Endothelial cell of umbilical vein (primary cell): Measurements from ENCODE around the gene USP6NL. TPM values are rescaled to one million over a fixed set of nuclear protein-coding genes. Genes with fewer than 3 reads are reported as not detected.

Experiments used
- BruUV-seq: library from RNA; stranded (reverse); fragments of 400-500 nt; replicated peaks from 2 replicates; lab custom pipeline; 2021; lab: Mats Ljungman, UMichigan
- CTCF ChIA-PET: fragments of 300-600, 350-600 bp; sonication (Branson Sonifier 250); formaldehyde crosslinking; loops from one replicate; lab custom pipeline; 2021; ENCODE audit warnings: antibody characterized with exemption, inconsistent platforms; lab: Charles Lee
- POLR2A ChIA-PET: fragments of 300-600, 350-600 bp; sonication (Branson Sonifier 250); formaldehyde crosslinking; loops from one replicate; lab custom pipeline; 2021; ENCODE audit warnings: antibody characterized with exemption, inconsistent platforms; lab: Charles Lee
- DNase-seq: peaks from one replicate; pipeline ENCODE4 v3.0.0-alpha.2; 2011; ENCODE audit warnings: low read depth, low spot score
- FAIRE-seq: peaks from 2 replicates; lab custom pipeline; 2011; peaks lifted over from hg19 to GRCh38; lab: Jason Lieb, UNC
- H2AFZ ChIP-seq: 2 replicates; pipeline ENCODE4 v1.6.0; 2012; ENCODE audit warnings: low read depth, low read length, control low read depth, inconsistent platforms
- H3K27ac ChIP-seq: 2 replicates; pipeline ENCODE4 v1.5.1; 2011; ENCODE audit warnings: low read depth, mild to moderate bottlenecking, control low read depth, low read length, moderate library complexity; ENCODE audit not compliant: insufficient read depth
- H3K27me3 ChIP-seq, 2 experiments: 2 replicates each; pipeline versions ENCODE4 v1.6.0 to v1.6.1; 2011; ENCODE audit warnings: low read length in 2 of 2, mixed read lengths in 1 of 2; ENCODE audit not compliant: control insufficient read depth in 2 of 2, insufficient read depth in 2 of 2
- H3K36me3 ChIP-seq, 2 experiments: 2 replicates in 1 of 2; 3 replicates in 1 of 2; pipeline ENCODE4 v1.5.1; 2011; ENCODE audit warnings: low read length in 2 of 2, mild to moderate bottlenecking in 1 of 2, moderate library complexity in 1 of 2; ENCODE audit not compliant: control insufficient read depth in 2 of 2, insufficient read depth in 2 of 2; ENCODE audit errors: extremely low read depth in 1 of 2
- H3K4me1 ChIP-seq: 3 replicates; pipeline ENCODE4 v1.5.1; 2011; ENCODE audit warnings: mild to moderate bottlenecking, low read length; ENCODE audit not compliant: control insufficient read depth, insufficient read depth; ENCODE audit errors: extremely low read depth
- H3K4me2 ChIP-seq: 2 replicates; pipeline ENCODE4 v1.6.1; 2011; ENCODE audit warnings: low read length, control low read depth, mixed read lengths; ENCODE audit not compliant: insufficient read depth
- H3K4me3 ChIP-seq, 3 experiments: fragments of 200-600 bp in 1 of 3; sonication (generic), shearing (Covaris generic) in 1 of 3; replicated peaks in 1 of 3; 2 replicates each; pipeline ENCODE4 v1.5.1; 2011 to 2016; ENCODE audit warnings: control low read depth in 3 of 3, low read length in 3 of 3, mild to moderate bottlenecking in 2 of 3, inconsistent platforms in 1 of 3, low read depth in 1 of 3, moderate library complexity in 1 of 3; ENCODE audit not compliant: insufficient read depth in 1 of 3
- H3K79me2 ChIP-seq: 2 replicates; pipeline ENCODE4 v1.6.0; 2012; ENCODE audit warnings: low read length, inconsistent platforms; ENCODE audit not compliant: control insufficient read depth, insufficient read depth
- H3K9ac ChIP-seq: replicated peaks from 2 replicates; pipeline ENCODE3; 2011; ENCODE audit warnings: low read length, control low read depth; ENCODE audit not compliant: insufficient read depth; ENCODE audit errors: extremely low read depth
- H3K9me1 ChIP-seq: replicated peaks from 3 replicates; pipeline ENCODE4 v1.6.0; 2011; ENCODE audit warnings: mild to moderate bottlenecking, low read length; ENCODE audit not compliant: control insufficient read depth, insufficient read depth; ENCODE audit errors: extremely low read depth
- H3K9me3 ChIP-seq: replicated peaks from 2 replicates; pipeline ENCODE4 v1.5.1; 2012; ENCODE audit warnings: low read length, inconsistent platforms; ENCODE audit not compliant: control insufficient read depth, insufficient read depth
- H4K20me1 ChIP-seq: replicated peaks from 2 replicates; pipeline ENCODE3; 2011; ENCODE audit warnings: mild to moderate bottlenecking, low read length; ENCODE audit not compliant: control insufficient read depth, insufficient read depth; ENCODE audit errors: extremely low read depth
- EZH2 ChIP-seq: IDR thresholded peaks from 2 replicates; pipeline ENCODE4 v1.6.1; 2012; ENCODE audit warnings: borderline replicate concordance, low read depth, mild to moderate bottlenecking, moderate library complexity, low read length, inconsistent platforms; ENCODE audit not compliant: severe bottlenecking
- FOS ChIP-seq: IDR thresholded peaks from 2 replicates; pipeline ENCODE4 v1.6.1; 2011; ENCODE audit warnings: mild to moderate bottlenecking, low read length, moderate library complexity, borderline replicate concordance; ENCODE audit not compliant: insufficient read depth
- GATA2 ChIP-seq: IDR thresholded peaks from 2 replicates; pipeline ENCODE4 v1.7.0; 2011; ENCODE audit warnings: low read depth, mild to moderate bottlenecking, moderate library complexity, mixed read lengths, low read length; ENCODE audit not compliant: insufficient read length, insufficient read depth
- JUN ChIP-seq: IDR thresholded peaks from 2 replicates; pipeline ENCODE4 v1.6.1; 2011; ENCODE audit warnings: borderline replicate concordance, low read depth; ENCODE audit not compliant: insufficient read length, insufficient read depth
- MYC ChIP-seq: IDR thresholded peaks from one replicate; pipeline ENCODE4 v1.6.1; 2011; ENCODE audit warnings: mild to moderate bottlenecking, low read depth, low read length
- POLR2A ChIP-seq: IDR thresholded peaks from 2 replicates; pipeline ENCODE4 v1.6.1; 2012; ENCODE audit warnings: low read depth, mild to moderate bottlenecking, control low read depth, low read length
- POLR2AphosphoS5 ChIP-seq: IDR thresholded peaks from 2 replicates; pipeline ENCODE4 v1.6.1; 2012; ENCODE audit warnings: low read depth, mild to moderate bottlenecking, control low read depth, low read length, moderate library complexity; ENCODE audit not compliant: insufficient read depth
- dilution Hi-C: fragments of 300-500 bp; cut with MboI; formaldehyde crosslinking; loops from one replicate; pipeline ENCODE4 v1.15.0; 2019; ENCODE audit warnings: low sequenced_read_pairs; ENCODE audit not compliant: extremely low pct_ligation_motif_present
- intact Hi-C: fragments of 100-400 bp; cut with micrococcal nuclease; formaldehyde crosslinking; loops from one replicate; pipeline ENCODE4 v1.10.0; 2022
- polyA plus RNA-seq, 4 experiments: library from polyadenylated mRNA; depleted of rRNA in 3 of 4; stranded (reverse) in 3 of 4; unstranded in 1 of 4; fragments of >200 nt; gene quantifications; 2 replicates each; pipeline versions ENCODE4 v1.2.1 to v1.2.3, GENCODE V29; 2011 to 2012; ENCODE audit warnings: missing spikeins in 1 of 4
- total RNA-seq: library from RNA; stranded (reverse); gene quantifications from 2 replicates; pipeline ENCODE4 v1.2.3, GENCODE V29; 2021
- TF ChIP-seq, protein P1 (sequence below), 2 donors: IDR thresholded peaks; 1 replicate in 1 of 2; 2 replicates in 1 of 2; pipeline ENCODE4 v1.5.1; 2011; ENCODE audit warnings: low read length in 2 of 2, mild to moderate bottlenecking in 2 of 2, moderate library complexity in 2 of 2, control low read depth in 1 of 2, inconsistent platforms in 1 of 2, low read depth in 1 of 2; ENCODE audit not compliant: insufficient read depth in 1 of 2; ENCODE audit errors: extremely low read depth in 1 of 2
- TF ChIP-seq, protein P2 (sequence below): IDR thresholded peaks from 2 replicates; pipeline ENCODE4 v1.6.1; 2011; ENCODE audit not compliant: insufficient read depth, insufficient read length

The USP6NL gene
- total and polyA plus RNA-seq, 2 donors (not counting 3 experiments of a cell fraction or from before 2014, with no cell fraction given): 13.5 to 29.2 TPM

DNA sequence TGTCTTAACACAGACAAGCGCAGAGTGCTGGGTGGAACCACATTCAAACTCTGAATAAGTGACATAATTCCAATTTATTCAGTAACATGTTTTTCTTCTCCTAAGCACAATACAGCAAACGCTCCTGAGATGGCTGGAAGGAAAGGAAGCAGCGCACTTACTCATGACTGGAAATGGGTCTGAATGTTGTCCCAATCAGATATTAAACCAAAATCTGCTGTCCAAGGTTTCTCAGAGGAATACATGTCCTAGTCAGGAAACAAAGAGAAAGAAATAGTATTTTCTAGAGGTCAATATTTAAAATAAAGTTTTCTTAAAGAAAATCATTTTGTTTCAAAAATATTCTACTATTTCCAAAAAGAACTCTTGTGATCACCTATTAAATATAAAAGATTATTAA, 14.0 kb downstream of the USP6NL start:
- no peak for FAIRE-seq
- Histone ChIP-seq H3K79me2 (peaks cover 63% of the 10 kb centered on the region), H3K4me2 (no peak overlapping the region), H3K9me3 (no peaks in the 10 kb centered on the region), H3K4me3 (no peak overlapping the region), H3K9me1 (peaks cover 4% of the 10 kb centered on the region), H4K20me1 (peaks cover 21% of the 10 kb centered on the region), H3K4me1 (peaks cover 3% of the 10 kb centered on the region), H3K27me3 (no peaks in the 10 kb centered on the region), H2AFZ (no peak overlapping the region), H3K27ac (no peak overlapping the region), H3K36me3 (no peaks in the 10 kb centered on the region), H3K9ac (no peak overlapping the region)
- no TSS peak for BruUV-seq
- intact Hi-C loops: no loop called here
- dilution Hi-C loops: no loop called here
- ChIA-PET POLR2A (no interaction called here), CTCF (no interaction called here)
- DNase-seq: no peak
- TF ChIP-seq POLR2A (no peak), GATA2 (no peak), MYC (no peak), FOS (no peak), POLR2AphosphoS5 (no peak), EZH2 (no peak), JUN (no peak)
- TF ChIP-seq, protein P1, sequence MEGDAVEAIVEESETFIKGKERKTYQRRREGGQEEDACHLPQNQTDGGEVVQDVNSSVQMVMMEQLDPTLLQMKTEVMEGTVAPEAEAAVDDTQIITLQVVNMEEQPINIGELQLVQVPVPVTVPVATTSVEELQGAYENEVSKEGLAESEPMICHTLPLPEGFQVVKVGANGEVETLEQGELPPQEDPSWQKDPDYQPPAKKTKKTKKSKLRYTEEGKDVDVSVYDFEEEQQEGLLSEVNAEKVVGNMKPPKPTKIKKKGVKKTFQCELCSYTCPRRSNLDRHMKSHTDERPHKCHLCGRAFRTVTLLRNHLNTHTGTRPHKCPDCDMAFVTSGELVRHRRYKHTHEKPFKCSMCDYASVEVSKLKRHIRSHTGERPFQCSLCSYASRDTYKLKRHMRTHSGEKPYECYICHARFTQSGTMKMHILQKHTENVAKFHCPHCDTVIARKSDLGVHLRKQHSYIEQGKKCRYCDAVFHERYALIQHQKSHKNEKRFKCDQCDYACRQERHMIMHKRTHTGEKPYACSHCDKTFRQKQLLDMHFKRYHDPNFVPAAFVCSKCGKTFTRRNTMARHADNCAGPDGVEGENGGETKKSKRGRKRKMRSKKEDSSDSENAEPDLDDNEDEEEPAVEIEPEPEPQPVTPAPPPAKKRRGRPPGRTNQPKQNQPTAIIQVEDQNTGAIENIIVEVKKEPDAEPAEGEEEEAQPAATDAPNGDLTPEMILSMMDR (IDR thresholded peaks at IDR 0.05; ENCODE audit: extremely low read depth in 1 of 2, insufficient read depth in 1 of 2, low read depth in 1 of 2, low read length in 2 of 2): no peak
- TF ChIP-seq, protein P2, sequence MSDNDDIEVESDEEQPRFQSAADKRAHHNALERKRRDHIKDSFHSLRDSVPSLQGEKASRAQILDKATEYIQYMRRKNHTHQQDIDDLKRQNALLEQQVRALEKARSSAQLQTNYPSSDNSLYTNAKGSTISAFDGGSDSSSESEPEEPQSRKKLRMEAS: no peak
